D721Med (cell line): ENCODE results near the gene ADAM10.
"Not testable (repeated sequence)": the region's sequence is repeated elsewhere in the genome, so short reads cannot be mapped to it uniquely, and the experiment has no call there.

Experiments used
- DNase-seq: peaks from one replicate; pipeline ENCODE4 v3.0.0; 2011; ENCODE audit warnings: low spot score; ENCODE audit not compliant: insufficient read length
- FAIRE-seq: peaks from 2 replicates; lab custom pipeline; 2011; peaks lifted over from hg19 to GRCh38; lab: Jason Lieb, UNC
- TF ChIP-seq, protein P1 (sequence below): IDR thresholded peaks from 2 replicates; pipeline ENCODE4 v1.5.1; 2012; ENCODE audit warnings: mild to moderate bottlenecking, control low read depth; ENCODE audit not compliant: insufficient read depth; ENCODE audit errors: missing control alignments

ADAM10 gene

DNA sequence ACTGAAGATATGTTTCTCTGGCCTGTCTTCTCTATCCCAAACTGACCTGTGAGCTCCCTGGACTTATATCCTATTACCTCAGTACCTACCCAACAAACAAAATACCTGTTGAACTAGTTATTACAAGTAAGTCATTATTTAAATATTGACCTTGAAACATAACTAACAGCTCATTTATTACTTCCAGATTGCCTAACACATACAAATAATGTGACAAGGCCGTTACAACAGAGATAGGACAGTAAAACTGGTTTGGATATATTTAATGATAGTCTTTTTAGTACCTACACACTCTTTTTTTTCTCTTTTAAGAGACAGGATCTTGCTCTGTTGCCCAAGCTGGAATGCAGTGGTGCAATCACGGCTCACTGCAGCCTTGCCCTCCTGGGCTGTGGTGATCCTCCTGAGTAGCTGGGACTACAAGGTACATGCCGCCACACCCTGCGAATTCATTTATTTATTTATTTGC, 145.0 kb downstream of the ADAM10 start:
- FAIRE-seq (no peak), DNase-seq (no peak)

GRCh38 chr15:58603927-58604326, 145.6 kb downstream of the ADAM10 start:
- not testable (repeated sequence) for FAIRE-seq, DNase-seq

More for the DNA sequence above, 145.0 kb downstream of the ADAM10 start:
- TF ChIP-seq, protein P1, sequence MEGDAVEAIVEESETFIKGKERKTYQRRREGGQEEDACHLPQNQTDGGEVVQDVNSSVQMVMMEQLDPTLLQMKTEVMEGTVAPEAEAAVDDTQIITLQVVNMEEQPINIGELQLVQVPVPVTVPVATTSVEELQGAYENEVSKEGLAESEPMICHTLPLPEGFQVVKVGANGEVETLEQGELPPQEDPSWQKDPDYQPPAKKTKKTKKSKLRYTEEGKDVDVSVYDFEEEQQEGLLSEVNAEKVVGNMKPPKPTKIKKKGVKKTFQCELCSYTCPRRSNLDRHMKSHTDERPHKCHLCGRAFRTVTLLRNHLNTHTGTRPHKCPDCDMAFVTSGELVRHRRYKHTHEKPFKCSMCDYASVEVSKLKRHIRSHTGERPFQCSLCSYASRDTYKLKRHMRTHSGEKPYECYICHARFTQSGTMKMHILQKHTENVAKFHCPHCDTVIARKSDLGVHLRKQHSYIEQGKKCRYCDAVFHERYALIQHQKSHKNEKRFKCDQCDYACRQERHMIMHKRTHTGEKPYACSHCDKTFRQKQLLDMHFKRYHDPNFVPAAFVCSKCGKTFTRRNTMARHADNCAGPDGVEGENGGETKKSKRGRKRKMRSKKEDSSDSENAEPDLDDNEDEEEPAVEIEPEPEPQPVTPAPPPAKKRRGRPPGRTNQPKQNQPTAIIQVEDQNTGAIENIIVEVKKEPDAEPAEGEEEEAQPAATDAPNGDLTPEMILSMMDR: no peak

DNA sequence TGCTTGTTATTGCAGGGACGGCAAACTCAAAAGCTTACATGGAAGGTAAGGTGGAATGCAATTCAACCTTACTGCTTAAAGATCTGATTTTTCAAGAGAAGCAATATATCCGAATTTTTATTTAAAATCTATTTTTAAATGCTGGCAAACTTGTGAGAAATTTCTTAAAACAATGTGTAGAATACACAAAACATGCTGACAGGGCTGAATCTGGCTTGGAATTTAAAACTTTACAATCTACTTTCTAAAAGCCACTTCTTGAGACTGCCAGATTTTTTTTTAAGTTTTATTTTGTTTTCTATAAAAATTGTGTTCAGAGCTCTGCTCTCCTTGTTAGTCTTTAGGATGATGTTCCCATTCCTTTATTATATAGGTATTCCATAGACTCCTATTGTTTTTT, 146.7 kb downstream of the ADAM10 start:
- FAIRE-seq: no peak
- no peak for DNase-seq
- TF ChIP-seq, protein P1: no peak

GRCh38 chr15:58598829-58599210, 150.7 kb downstream of the ADAM10 start:
- TF ChIP-seq, protein P1: no peak
- no peak for FAIRE-seq
- no peak for DNase-seq

- peak; percentile 71 for FAIRE-seq
Measured at GRCh38 chr15:58597943-58598828, 151.3 kb downstream of the ADAM10 start.

DNA sequence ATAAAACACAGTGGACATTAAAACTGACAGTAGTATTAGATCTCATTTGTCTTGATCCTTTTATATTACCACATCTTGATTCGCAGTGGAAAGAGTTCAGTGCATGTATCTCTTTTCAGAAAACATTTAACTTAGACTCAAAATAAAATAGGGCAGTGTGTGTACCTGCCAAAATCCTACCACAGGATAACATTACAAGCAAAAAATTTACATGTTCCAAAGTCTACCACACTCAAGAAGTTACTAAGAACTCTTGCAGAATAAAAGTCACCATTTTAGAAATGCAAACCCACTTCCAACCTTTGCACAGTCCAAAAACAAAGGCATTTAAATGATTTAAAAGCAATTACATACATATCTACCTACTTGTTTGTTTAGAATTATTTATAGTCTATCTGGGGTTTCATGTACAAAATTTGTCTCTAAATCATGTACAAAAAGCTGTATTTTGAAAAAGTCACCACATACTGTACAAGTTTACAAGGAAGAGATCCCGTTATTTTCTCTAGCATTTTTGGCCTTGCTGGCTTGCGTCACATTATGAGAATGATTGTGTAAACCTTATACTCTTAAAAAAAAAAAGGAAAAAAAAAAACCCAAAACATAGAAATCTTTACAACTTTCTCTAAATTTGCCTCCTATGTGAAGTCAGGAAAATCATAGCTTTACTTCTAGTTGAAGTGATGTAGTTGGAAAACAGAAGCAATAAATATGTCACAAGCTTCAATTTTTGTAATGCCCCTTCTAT, 153.8 kb downstream of the ADAM10 start:
- FAIRE-seq (no peak), DNase-seq (no peak)
- TF ChIP-seq, protein P1: no peak

More at GRCh38 chr15:58597943-58598828, 151.3 kb downstream of the ADAM10 start:
- DNase-seq: no peak
- TF ChIP-seq, protein P1: no peak

DNA sequence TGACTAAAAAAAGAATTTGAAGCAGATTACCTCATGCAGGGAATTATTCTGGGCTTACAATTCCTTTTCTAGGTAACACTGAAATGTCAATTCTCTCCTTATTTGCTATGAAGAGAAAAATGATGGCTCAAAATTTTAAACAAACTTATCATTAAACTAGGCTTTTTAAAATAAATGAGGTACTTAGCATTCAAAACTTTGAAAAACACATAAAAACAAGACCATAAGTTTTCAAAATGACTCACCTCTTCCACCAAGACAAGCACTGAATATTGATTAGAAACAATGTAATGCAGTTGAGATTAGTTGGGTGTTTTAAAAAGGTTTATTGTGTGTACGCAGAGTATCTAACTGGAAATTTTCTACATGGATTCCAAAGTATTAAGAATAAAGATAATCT, 154.6 kb downstream of the ADAM10 start:
- no peak for FAIRE-seq
- DNase-seq: no peak
- TF ChIP-seq, protein P1: no peak
